Chondrocyte (in vitro differentiated cells): ENCODE measurements around the gene ANKH. TPM values are rescaled to one million over a fixed set of nuclear protein-coding genes. Genes with fewer than 3 reads are reported as not detected.

Source experiments
- DNase-seq: peaks from one replicate; pipeline ENCODE4 v3.0.0; 2021; ENCODE audit warnings: mixed read lengths, low spot score
- H3K27ac Mint-ChIP-seq: one replicate; pipeline ENCODE4 v1.8.0; 2021; ENCODE audit warnings: mild to moderate bottlenecking, moderate library complexity, mixed read lengths; ENCODE audit not compliant: unreplicated experiment
- H3K27me3 Mint-ChIP-seq: 2 replicates; pipeline ENCODE4 v1.8.0; 2021; ENCODE audit warnings: low read depth, mixed read lengths
- H3K36me3 Mint-ChIP-seq: 2 replicates; pipeline ENCODE4 v1.8.0; 2021; ENCODE audit warnings: low read depth, mixed read lengths
- H3K4me1 Mint-ChIP-seq: 2 replicates; pipeline ENCODE4 v1.8.0; 2021; ENCODE audit warnings: low read depth, mild to moderate bottlenecking, mixed read lengths
- H3K4me3 Mint-ChIP-seq: one replicate; pipeline ENCODE4 v1.8.0; 2021; ENCODE audit warnings: mild to moderate bottlenecking, moderate library complexity, mixed read lengths; ENCODE audit not compliant: unreplicated experiment
- H3K9me3 Mint-ChIP-seq: 2 replicates; pipeline ENCODE4 v1.8.0; 2021; ENCODE audit warnings: low read depth, mixed read lengths
- CTCF ChIP-seq: fragments of 200-600 bp; sonication (generic); IDR thresholded peaks from 2 replicates; pipeline ENCODE4 v1.5.0; 2021; ENCODE audit warnings: antibody characterized with exemption, mild to moderate bottlenecking, moderate library complexity
- total RNA-seq: library from RNA; stranded (reverse); gene quantifications from 3 replicates; pipeline ENCODE4 v1.2.1, GENCODE V29; 2021

ANKH gene
- total RNA-seq, 1 donor from 2014 or later, result 114 TPM

GRCh38 chr5:14752497-14753071, 119.0 kb downstream of the ANKH start:
- H3K27ac Mint-ChIP-seq, result no peak overlapping the region

GRCh38 chr5:14750712-14751111, 120.9 kb downstream of the ANKH start:
- no peak for DNase-seq
- H3K27me3 Mint-ChIP-seq, result no peaks in the 10 kb centered on the region
- no peaks in the 10 kb centered on the region for H3K9me3 Mint-ChIP-seq
- no peak for TF ChIP-seq CTCF
- H3K4me1 Mint-ChIP-seq, result no peaks in the 10 kb centered on the region
- no peak overlapping the region for H3K27ac Mint-ChIP-seq
- peaks cover 39% of the 10 kb centered on the region for H3K36me3 Mint-ChIP-seq
- no peak overlapping the region for H3K4me3 Mint-ChIP-seq

More at GRCh38 chr5:14752497-14753071, 119.0 kb downstream of the ANKH start:
- Mint-ChIP-seq H3K36me3 (peaks cover 34% of the 10 kb centered on the region), H3K9me3 (no peaks in the 10 kb centered on the region), H3K4me1 (no peaks in the 10 kb centered on the region), H3K27me3 (no peaks in the 10 kb centered on the region), H3K4me3 (no peak overlapping the region)
- DNase-seq, result no peak
- TF ChIP-seq CTCF, result no peak

GRCh38 chr5:14749579-14750101, 121.9 kb downstream of the ANKH start:
- no peak for TF ChIP-seq CTCF
- no peak for DNase-seq
- H3K27me3 Mint-ChIP-seq, result no peaks in the 10 kb centered on the region

GRCh38 chr5:14748180-14748900, 123.2 kb downstream of the ANKH start:
- Mint-ChIP-seq H3K36me3 (peaks cover 37% of the 10 kb centered on the region), H3K27ac (no peak overlapping the region), H3K4me1 (peaks cover 12% of the 10 kb centered on the region), H3K9me3 (no peaks in the 10 kb centered on the region), H3K4me3 (no peak overlapping the region), H3K27me3 (no peaks in the 10 kb centered on the region)
- no peak for TF ChIP-seq CTCF
- no peak for DNase-seq

More at GRCh38 chr5:14749579-14750101, 121.9 kb downstream of the ANKH start:
- Mint-ChIP-seq H3K4me1 (no peaks in the 10 kb centered on the region), H3K9me3 (no peaks in the 10 kb centered on the region), H3K27ac (no peak overlapping the region), H3K36me3 (peaks cover 39% of the 10 kb centered on the region), H3K4me3 (no peak overlapping the region)

- H3K27ac Mint-ChIP-seq, result no peak overlapping the region
- no peak for DNase-seq
- no peaks in the 10 kb centered on the region for H3K27me3 Mint-ChIP-seq
- H3K36me3 Mint-ChIP-seq, result peaks cover 37% of the 10 kb centered on the region
- no peak overlapping the region for H3K4me3 Mint-ChIP-seq
- H3K9me3 Mint-ChIP-seq, result no peaks in the 10 kb centered on the region
- TF ChIP-seq CTCF, result no peak
- H3K4me1 Mint-ChIP-seq, result peaks cover 16% of the 10 kb centered on the region
Measured at GRCh38 chr5:14745753-14746152, 125.8 kb downstream of the ANKH start.
